ENCODE data around the gene AGBL1. TPM values are rescaled to one million over a fixed set of nuclear protein-coding genes. Genes with fewer than 3 reads are reported as not detected.

Gene AGBL1
- total RNA-seq, 1 experiment from 2014 or later, result not detected

GRCh38 chr15:86663304-86663703 is 583.6 kb downstream of the AGBL1 start:
- Histone ChIP-seq H3K9me3 (ENCODE audit: control insufficient read depth, low read depth, low read length) (no peaks in the 10 kb centered on the region), H3K79me2 (ENCODE audit: insufficient read depth, low read length) (no peaks in the 10 kb centered on the region), H3T11ph (ENCODE audit: low read length) (no peak overlapping the region), H3K23ac (ENCODE audit: insufficient read length, low read depth, low read length) (no peak overlapping the region), H3K56ac (ENCODE audit: insufficient read length, low read depth, low read length) (no peak overlapping the region), H2AFZ (ENCODE audit: low read length) (no peak overlapping the region), H4K5ac (ENCODE audit: insufficient read length, low read depth, low read length) (no peak overlapping the region), H4K8ac (replicated peaks; ENCODE audit: insufficient read length, low read depth, low read length) (no peak overlapping the region), H3K18ac (ENCODE audit: insufficient read length, low read depth, low read length) (no peak overlapping the region), H3K14ac (ENCODE audit: insufficient read depth, low read length) (no peak overlapping the region), H3K9ac (ENCODE audit: extremely low read depth, insufficient read length, low read length) (no peak overlapping the region), H3K4ac (ENCODE audit: low read depth, low read length) (no peak overlapping the region), H3K79me1 (ENCODE audit: insufficient read depth, low read depth, low read length, poor library complexity, severe bottlenecking) (no peaks in the 10 kb centered on the region), H3K4me1 (ENCODE audit: insufficient read depth, low read length) (peaks cover 3% of the 10 kb centered on the region; the same call in 1 of the 2 replicates), H2BK12ac (ENCODE audit: insufficient read length, low read depth, low read length) (no peak overlapping the region), H2BK120ac (ENCODE audit: low read depth, low read length, poor library complexity, severe bottlenecking) (no peak overlapping the region), H3K4me2 (ENCODE audit: insufficient read depth, insufficient read length, low read length) (no peak overlapping the region), H2AK5ac (ENCODE audit: insufficient read length, low read length) (no peak overlapping the region), H4K91ac (ENCODE audit: insufficient read length, low read depth, low read length) (no peak overlapping the region), H2BK15ac (ENCODE audit: low read depth, low read length) (no peak overlapping the region), H2BK5ac (ENCODE audit: insufficient read length, low read length) (no peak overlapping the region), H3K27me3 (ENCODE audit: insufficient read depth, low read length) (no peaks in the 10 kb centered on the region), H2BK20ac (ENCODE audit: low read depth, low read length, poor library complexity, severe bottlenecking) (no peak overlapping the region), H4K20me1 (ENCODE audit: control insufficient read depth, insufficient read depth, insufficient read length) (no peaks in the 10 kb centered on the region), H3K23me2 (ENCODE audit: insufficient read length, low read depth, low read length, poor library complexity, severe bottlenecking) (no peaks in the 10 kb centered on the region), H3K27ac (ENCODE audit: insufficient read length, low read depth, low read length) (no peak overlapping the region)
- no peak overlapping the region for H3K4me3 Mint-ChIP-seq
- no peak for TF ChIP-seq CTCF (conservative IDR thresholded peaks at IDR 0.05)
- H3K27me3 Mint-ChIP-seq (ENCODE audit: low read depth), result no peaks in the 10 kb centered on the region
- no peaks in the 10 kb centered on the region for H3K36me3 Mint-ChIP-seq (ENCODE audit: insufficient read depth in 1 of 3, low read depth in 3 of 3)
- no peak for DNase-seq
- H3K4me1 Mint-ChIP-seq, result peaks cover 18 to 21% of the 10 kb centered on the region in 2 experiments
- WGBS (ENCODE audit: extremely low coverage, insufficient read length, low lambda C conversion rate), result no CpG with 5 or more reads among the region's 1 CpG
- H3K27ac Mint-ChIP-seq, result peak overlapping the region in 1 of 3 experiments; percentile 56; a peak in 1 of 7 replicates
- H3K9me3 Mint-ChIP-seq, result no peaks in the 10 kb centered on the region

All from H9 (cell line).